Keratinocyte (primary cell): ENCODE measurements around the gene MRTFB.

ENCODE experiments used
- EZH2 ChIP-seq: IDR thresholded peaks from one replicate; pipeline ENCODE4 v1.6.1; 2012; ENCODE audit warnings: inconsistent platforms, mild to moderate bottlenecking, low read length, moderate library complexity
- TF ChIP-seq, protein P1 (sequence below), 3 experiments: IDR thresholded peaks in 1 of 3; conservative IDR thresholded peaks in 1 of 3; optimal IDR thresholded peaks in 1 of 3; 2 replicates in 2 of 3; 3 replicates in 1 of 3; pipeline versions ENCODE3 to v1.5.1; 2011; ENCODE audit warnings: low read length in 3 of 3, mild to moderate bottlenecking in 3 of 3, moderate library complexity in 2 of 3, control low read depth in 1 of 3, inconsistent platforms in 1 of 3; ENCODE audit not compliant: insufficient read depth in 2 of 3; ENCODE audit errors: extremely low read depth in 1 of 3

DNA sequence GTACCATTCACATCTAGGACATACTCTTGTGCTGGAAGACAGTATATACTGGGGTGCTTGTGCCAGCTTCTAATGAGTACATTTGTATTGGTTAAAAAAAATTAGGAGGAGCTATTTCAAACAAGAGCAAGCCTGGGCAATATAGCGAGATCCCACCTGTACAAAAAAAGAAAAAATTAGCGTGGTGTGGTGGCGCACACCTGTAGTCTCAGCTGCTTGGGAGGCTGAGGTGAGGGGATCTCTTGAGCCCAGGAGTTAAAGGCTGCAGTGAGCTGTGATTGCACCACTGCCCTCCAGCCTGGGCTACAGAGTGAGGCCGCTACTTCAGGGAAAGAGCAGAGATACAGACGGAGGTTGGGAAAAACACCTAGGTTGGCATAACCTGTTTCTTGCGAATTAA, 1.2 kb downstream of the MRTFB start:
- TF ChIP-seq, protein P1, sequence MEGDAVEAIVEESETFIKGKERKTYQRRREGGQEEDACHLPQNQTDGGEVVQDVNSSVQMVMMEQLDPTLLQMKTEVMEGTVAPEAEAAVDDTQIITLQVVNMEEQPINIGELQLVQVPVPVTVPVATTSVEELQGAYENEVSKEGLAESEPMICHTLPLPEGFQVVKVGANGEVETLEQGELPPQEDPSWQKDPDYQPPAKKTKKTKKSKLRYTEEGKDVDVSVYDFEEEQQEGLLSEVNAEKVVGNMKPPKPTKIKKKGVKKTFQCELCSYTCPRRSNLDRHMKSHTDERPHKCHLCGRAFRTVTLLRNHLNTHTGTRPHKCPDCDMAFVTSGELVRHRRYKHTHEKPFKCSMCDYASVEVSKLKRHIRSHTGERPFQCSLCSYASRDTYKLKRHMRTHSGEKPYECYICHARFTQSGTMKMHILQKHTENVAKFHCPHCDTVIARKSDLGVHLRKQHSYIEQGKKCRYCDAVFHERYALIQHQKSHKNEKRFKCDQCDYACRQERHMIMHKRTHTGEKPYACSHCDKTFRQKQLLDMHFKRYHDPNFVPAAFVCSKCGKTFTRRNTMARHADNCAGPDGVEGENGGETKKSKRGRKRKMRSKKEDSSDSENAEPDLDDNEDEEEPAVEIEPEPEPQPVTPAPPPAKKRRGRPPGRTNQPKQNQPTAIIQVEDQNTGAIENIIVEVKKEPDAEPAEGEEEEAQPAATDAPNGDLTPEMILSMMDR (optimal IDR thresholded peaks at IDR 0.05 in 1 of 3, IDR thresholded peaks at IDR 0.05 in 1 of 3, conservative IDR thresholded peaks at IDR 0.05 in 1 of 3; ENCODE audit: extremely low read depth in 1 of 3, insufficient read depth in 2 of 3, low read length in 3 of 3): no peak
- no peak for TF ChIP-seq EZH2
